Prostate gland (tissue), 2 donors: ENCODE data around the gene NEK10.

Experiments
- POLR2A ChIP-seq: fragments of 450-650 bp; IDR thresholded peaks from one replicate; pipeline ENCODE4 v1.6.1; 2016; ENCODE audit warnings: antibody characterized with exemption, mild to moderate bottlenecking
- POLR2AphosphoS5 ChIP-seq: sonication (generic); formaldehyde crosslinking; IDR thresholded peaks from one replicate; pipeline ENCODE4 v1.6.1; 2017; ENCODE audit warnings: antibody characterized with exemption
- TF ChIP-seq, protein P1 (sequence below), 4 experiments: fragments of 200-600 bp in 2 of 4; fragments of 450-650 bp in 2 of 4; sonication (generic) in 2 of 4; IDR thresholded peaks; 1 replicate in 3 of 4; 2 replicates in 1 of 4; pipeline ENCODE4 v1.5.1; 2016 to 2019; ENCODE audit warnings: antibody characterized with exemption in 4 of 4, mild to moderate bottlenecking in 2 of 4, moderate library complexity in 2 of 4

DNA sequence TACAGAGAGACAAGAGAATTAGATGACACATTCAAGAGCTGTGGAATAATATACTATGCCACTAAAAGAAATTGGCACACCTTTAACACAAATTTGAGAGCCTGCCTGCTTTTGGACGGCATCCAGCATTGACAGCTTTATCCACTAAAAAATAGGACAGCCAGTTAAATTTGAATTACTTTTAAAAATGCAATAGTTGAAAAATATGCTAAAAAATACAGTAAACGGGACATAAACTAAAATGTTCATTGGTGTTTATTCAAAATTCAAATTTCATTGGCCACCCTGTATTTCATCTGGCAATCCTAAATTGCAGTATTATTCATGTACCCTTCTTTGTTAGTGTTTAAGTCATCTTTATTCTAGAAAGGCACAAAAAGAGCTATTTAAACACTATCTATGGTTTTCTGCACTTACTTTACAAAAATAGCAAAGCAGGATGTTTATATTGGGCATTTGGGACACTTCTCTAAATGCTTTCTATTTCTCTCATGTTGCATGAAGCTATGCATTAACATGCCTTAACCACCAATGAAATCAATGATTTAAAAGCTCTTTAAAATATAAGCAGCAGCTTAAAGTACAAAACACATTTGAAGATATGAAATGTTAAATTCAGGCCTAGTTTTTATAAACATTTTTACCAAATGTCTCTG is 160.1 kb downstream of the NEK10 start:
- TF ChIP-seq, protein P1, sequence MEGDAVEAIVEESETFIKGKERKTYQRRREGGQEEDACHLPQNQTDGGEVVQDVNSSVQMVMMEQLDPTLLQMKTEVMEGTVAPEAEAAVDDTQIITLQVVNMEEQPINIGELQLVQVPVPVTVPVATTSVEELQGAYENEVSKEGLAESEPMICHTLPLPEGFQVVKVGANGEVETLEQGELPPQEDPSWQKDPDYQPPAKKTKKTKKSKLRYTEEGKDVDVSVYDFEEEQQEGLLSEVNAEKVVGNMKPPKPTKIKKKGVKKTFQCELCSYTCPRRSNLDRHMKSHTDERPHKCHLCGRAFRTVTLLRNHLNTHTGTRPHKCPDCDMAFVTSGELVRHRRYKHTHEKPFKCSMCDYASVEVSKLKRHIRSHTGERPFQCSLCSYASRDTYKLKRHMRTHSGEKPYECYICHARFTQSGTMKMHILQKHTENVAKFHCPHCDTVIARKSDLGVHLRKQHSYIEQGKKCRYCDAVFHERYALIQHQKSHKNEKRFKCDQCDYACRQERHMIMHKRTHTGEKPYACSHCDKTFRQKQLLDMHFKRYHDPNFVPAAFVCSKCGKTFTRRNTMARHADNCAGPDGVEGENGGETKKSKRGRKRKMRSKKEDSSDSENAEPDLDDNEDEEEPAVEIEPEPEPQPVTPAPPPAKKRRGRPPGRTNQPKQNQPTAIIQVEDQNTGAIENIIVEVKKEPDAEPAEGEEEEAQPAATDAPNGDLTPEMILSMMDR (IDR thresholded peaks at IDR 0.05) = no peak
- TF ChIP-seq POLR2A (no peak), POLR2AphosphoS5 (no peak)
